22Rv1 (cell line): ENCODE measurements around the gene ZNFX1.

Source experiments
- H3K27ac ChIP-seq: fragments of 450-650 bp; 2 replicates; pipeline ENCODE4 v1.5.1; 2017
- ZFX ChIP-seq: fragments of 450-650 bp; IDR thresholded peaks from 2 replicates; pipeline ENCODE4 v1.6.1; 2017; ENCODE audit warnings: antibody characterized with exemption, borderline replicate concordance
- TF ChIP-seq, protein P1 (sequence below): fragments of 450-650 bp; IDR thresholded peaks from 2 replicates; pipeline ENCODE4 v1.5.1; 2017; ENCODE audit warnings: mild to moderate bottlenecking

The ZNFX1 gene

DNA sequence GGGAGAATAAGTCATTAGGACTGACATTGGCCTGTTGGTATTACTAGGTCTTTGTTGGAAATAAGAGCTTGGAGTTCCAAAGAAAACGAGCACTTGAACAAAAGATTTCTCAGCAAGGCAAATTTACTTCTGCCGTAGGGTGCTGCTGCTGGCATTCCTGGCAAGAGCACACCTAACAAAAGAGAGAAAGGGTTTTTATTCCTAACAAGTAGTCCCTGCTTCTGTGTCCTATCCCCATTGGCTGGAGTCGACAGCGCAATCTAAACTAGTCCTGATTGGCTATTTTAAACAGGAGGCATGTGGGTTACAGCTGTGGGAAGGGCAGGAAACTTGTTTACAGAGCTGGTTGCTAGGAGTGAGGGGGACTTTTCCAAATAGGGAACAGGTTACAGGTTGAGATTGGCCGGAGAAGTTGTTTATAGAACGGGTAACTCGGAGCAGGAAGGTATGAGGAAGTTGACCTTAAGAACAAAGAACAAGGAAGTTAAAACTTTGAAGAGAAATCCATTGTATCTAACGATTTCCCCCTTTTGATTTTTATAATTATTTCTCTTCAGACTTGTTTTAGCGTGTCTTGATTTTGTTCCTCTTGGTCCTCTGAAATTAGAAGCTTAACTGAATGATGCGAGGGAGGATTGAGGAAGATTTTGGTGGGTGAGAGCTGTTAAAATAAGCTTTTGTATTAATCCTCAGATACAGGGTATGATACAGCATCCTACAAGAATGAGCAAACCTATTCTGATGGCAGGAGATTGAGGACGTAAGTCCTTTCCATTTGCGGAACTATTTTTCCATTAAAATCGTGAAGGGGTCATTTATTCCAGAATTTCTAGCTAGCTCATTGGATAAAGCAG lies 3.4 kb upstream of the ZNFX1 start:
- no peak for TF ChIP-seq ZFX
- TF ChIP-seq, protein P1, sequence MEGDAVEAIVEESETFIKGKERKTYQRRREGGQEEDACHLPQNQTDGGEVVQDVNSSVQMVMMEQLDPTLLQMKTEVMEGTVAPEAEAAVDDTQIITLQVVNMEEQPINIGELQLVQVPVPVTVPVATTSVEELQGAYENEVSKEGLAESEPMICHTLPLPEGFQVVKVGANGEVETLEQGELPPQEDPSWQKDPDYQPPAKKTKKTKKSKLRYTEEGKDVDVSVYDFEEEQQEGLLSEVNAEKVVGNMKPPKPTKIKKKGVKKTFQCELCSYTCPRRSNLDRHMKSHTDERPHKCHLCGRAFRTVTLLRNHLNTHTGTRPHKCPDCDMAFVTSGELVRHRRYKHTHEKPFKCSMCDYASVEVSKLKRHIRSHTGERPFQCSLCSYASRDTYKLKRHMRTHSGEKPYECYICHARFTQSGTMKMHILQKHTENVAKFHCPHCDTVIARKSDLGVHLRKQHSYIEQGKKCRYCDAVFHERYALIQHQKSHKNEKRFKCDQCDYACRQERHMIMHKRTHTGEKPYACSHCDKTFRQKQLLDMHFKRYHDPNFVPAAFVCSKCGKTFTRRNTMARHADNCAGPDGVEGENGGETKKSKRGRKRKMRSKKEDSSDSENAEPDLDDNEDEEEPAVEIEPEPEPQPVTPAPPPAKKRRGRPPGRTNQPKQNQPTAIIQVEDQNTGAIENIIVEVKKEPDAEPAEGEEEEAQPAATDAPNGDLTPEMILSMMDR, result no peak
- H3K27ac ChIP-seq, result peak overlapping the region; percentile 88

DNA sequence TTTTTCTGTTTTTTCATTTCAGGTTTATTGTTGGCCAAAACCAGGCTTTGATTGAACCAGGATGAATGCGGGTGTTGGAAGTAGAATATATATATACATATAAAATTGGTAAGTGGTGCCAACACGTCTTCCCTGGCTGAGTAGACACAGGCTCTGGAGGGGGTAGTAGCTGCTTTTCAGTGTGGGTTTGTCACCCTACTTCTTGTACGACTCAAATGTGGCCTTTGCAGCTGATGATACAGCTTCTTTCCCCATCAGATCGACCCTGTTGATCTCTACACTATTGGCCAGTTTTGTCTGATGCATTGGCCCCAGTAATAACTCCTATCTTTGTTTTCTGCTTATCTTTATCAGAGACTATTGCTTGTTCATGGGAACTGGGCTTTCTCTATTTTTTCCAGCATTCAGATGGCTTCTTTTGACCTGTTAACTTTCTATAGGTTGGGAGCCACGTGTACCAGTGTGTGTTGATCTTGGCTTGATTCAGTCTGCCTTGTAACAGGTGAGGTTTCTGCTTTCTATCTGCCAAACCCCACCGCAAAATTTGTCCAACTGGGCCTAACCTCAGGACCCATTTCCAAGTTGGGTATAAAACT lies 2.7 kb upstream of the ZNFX1 start:
- H3K27ac ChIP-seq, result peak overlapping the region; percentile 88
- no peak for TF ChIP-seq ZFX
- TF ChIP-seq, protein P1, result no peak

- peak overlapping the region; percentile 88 for H3K27ac ChIP-seq
- no peak for TF ChIP-seq ZFX
- TF ChIP-seq, protein P1, result no peak
These were observed 2.0 kb upstream of the ZNFX1 start for GRCh38 chr20:49279677-49280462.

- TF ChIP-seq, protein P1, result no peak
- TF ChIP-seq ZFX, result no peak
- peak overlapping the region; percentile 88 for H3K27ac ChIP-seq
These were observed 1.2 kb upstream of the ZNFX1 start for GRCh38 chr20:49278818-49279676.

- TF ChIP-seq ZFX, result no peak
- TF ChIP-seq, protein P1, result no peak
- peak overlapping the region; percentile 88 for H3K27ac ChIP-seq
These were observed 146 bp downstream of the ZNFX1 start for GRCh38 chr20:49277786-49278035.

DNA sequence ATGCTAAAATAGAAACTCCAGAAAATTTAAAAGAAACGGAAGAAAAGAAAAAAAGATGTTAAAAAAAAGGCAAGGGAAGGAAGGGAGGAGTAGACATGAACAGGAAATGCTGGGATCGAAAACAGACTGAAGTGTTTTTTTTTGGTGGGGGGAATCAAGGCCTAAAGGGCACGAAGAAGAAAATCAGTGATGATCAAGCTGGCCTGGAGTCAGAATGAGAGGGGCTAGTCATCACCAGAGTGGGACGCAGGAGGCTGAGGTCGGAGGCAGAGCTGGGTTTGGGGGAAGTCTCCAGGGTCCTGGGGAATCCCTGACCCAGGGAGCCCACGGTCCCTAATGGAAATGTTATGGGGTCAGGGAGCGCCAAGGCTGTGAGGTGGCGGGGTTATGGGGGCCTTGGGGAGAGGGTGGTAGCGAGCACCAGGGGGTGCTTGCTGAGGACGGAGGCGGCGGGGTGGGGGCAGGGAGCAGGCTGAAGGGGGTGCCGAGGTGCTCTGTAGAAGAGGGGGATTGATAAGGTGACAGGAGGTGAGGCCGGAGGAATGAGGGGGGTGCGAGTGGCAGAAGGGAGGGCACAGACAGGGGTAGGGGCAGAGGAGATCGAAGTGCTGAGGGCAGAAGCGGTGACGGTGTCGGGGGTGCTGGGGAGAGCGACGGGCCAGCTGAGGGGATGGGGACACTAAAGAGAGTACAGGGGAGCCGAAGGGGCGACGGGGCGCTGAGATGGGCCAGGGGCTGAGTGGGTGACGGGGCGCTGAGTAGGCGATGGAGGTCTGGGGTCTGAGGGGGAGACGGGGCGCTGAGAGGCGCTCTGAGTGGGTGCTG lies 684 bp downstream of the ZNFX1 start:
- TF ChIP-seq, protein P1, result no peak
- TF ChIP-seq ZFX, result no peak
- H3K27ac ChIP-seq, result peak overlapping the region; percentile 88
